Lower leg skin (tissue), 4 donors: ENCODE measurements around the gene TTC3. TPM values are rescaled to one million over a fixed set of nuclear protein-coding genes. Genes with fewer than 3 reads are reported as not detected.

Source experiments
- DNase-seq, 2 donors: peaks; one replicate each; pipeline ENCODE4 v3.0.0-alpha.2; 2019; ENCODE audit warnings: low spot score in 2 of 2
- H3K4me3 ChIP-seq: fragments of 200-600 bp; sonication (generic); 2 replicates; pipeline ENCODE4 v1.5.1; 2017; ENCODE audit warnings: mild to moderate bottlenecking, low read depth; ENCODE audit not compliant: poor library complexity, severe bottlenecking
- CTCF ChIP-seq, 3 donors: fragments of 450-650 bp; IDR thresholded peaks; one replicate each; pipeline ENCODE4 v1.5.1; 2016; ENCODE audit warnings: antibody characterized with exemption in 3 of 3, mild to moderate bottlenecking in 3 of 3, moderate library complexity in 2 of 3
- POLR2A ChIP-seq, 2 donors: fragments of 450-650 bp; IDR thresholded peaks; one replicate each; pipeline ENCODE4 v1.6.1; 2016 to 2017; ENCODE audit warnings: antibody characterized with exemption in 2 of 2, mild to moderate bottlenecking in 1 of 2, moderate library complexity in 1 of 2
- WGBS, 2 donors: methylation state at CpG; one replicate each; pipeline ENCODE4 v1.1.5; 2018; 5-methylcytosine and 5-hydroxymethylcytosine counted together
- intact Hi-C: fragments of 100-400 bp; cut with DNase I; formaldehyde crosslinking; loops from one replicate; pipeline ENCODE4 v1.15.0; 2023; ENCODE audit warnings: low total_unique reads
- total RNA-seq, 4 donors: library from RNA; depleted of rRNA; stranded (reverse); fragments of >200 nt; gene quantifications; one replicate each; pipeline ENCODE4 v1.1.0, GENCODE V29; 2016

The TTC3 gene
- total RNA-seq, 4 donors from 2014 or later: 77.6 to 111 (median 92.0) TPM

GRCh38 chr21:37208056-37208721 is 135.1 kb downstream of the TTC3 start:
- 43 to 47% methylated on average over 15 of the region's 15 CpGs for WGBS, 2 donors
- peak; percentile 40 to 91 for DNase-seq
- intact Hi-C loops: no loop called here
- TF ChIP-seq POLR2A (IDR thresholded peaks at IDR 0.05) (no peak), CTCF (IDR thresholded peaks at IDR 0.05) (no peak)
- H3K4me3 ChIP-seq: no peak overlapping the region

GRCh38 chr21:37208741-37209225 is 135.7 kb downstream of the TTC3 start:
- intact Hi-C loops: no loop called here
- no peak overlapping the region for H3K4me3 ChIP-seq
- TF ChIP-seq POLR2A (IDR thresholded peaks at IDR 0.05): no peak
- TF ChIP-seq CTCF (IDR thresholded peaks at IDR 0.05): no peak
- DNase-seq: no peak
- 59 to 71% methylated on average over 15 of the region's 15 CpGs for WGBS, 2 donors

GRCh38 chr21:37210130-37210529 is 137.1 kb downstream of the TTC3 start:
- H3K4me3 ChIP-seq: no peak overlapping the region
- intact Hi-C loops: no loop called here
- TF ChIP-seq CTCF (IDR thresholded peaks at IDR 0.05): no peak
- no peak for TF ChIP-seq POLR2A (IDR thresholded peaks at IDR 0.05)
- no peak for DNase-seq
- 88 to 91% methylated on average over 7 of the region's 7 CpGs for WGBS, 2 donors

- no peak overlapping the region for H3K4me3 ChIP-seq
- TF ChIP-seq CTCF (IDR thresholded peaks at IDR 0.05): no peak
- no peak for TF ChIP-seq POLR2A (IDR thresholded peaks at IDR 0.05)
- intact Hi-C loops: no loop called here
- 93 to 97% methylated on average over 1 of the region's 1 CpG for WGBS, 2 donors
- no peak for DNase-seq
Measured at GRCh38 chr21:37210799-37211198, 137.7 kb downstream of the TTC3 start.

- intact Hi-C loops: no loop called here
- 86 to 87% methylated on average over 9 of the region's 9 CpGs for WGBS, 2 donors
- no peak overlapping the region for H3K4me3 ChIP-seq
- peak in 1 of 2 donors; percentile 39 for DNase-seq
- no peak for TF ChIP-seq POLR2A (IDR thresholded peaks at IDR 0.05)
- TF ChIP-seq CTCF (IDR thresholded peaks at IDR 0.05): no peak
Measured at GRCh38 chr21:37214952-37215351, 141.9 kb downstream of the TTC3 start.
